KBM-7 (cell line): Measurements from ENCODE around the gene DIS3L2.
"Not testable (repeated sequence)": the region's sequence is repeated elsewhere in the genome, so short reads cannot be mapped to it uniquely, and the experiment has no call there.

Experiments used
- DNase-seq: peaks from one replicate; pipeline ENCODE4 v3.0.0-alpha.2; 2015
- in situ Hi-C: fragments of 300-500 bp; cut with MboI; formaldehyde crosslinking; loops from 2 replicates; pipeline ENCODE4 v1.14.3; 2020; ENCODE audit warnings: low sequenced_read_pairs, low pct_unique_long_range_greater_than_20kb, mixed read lengths

Gene DIS3L2

DNA sequence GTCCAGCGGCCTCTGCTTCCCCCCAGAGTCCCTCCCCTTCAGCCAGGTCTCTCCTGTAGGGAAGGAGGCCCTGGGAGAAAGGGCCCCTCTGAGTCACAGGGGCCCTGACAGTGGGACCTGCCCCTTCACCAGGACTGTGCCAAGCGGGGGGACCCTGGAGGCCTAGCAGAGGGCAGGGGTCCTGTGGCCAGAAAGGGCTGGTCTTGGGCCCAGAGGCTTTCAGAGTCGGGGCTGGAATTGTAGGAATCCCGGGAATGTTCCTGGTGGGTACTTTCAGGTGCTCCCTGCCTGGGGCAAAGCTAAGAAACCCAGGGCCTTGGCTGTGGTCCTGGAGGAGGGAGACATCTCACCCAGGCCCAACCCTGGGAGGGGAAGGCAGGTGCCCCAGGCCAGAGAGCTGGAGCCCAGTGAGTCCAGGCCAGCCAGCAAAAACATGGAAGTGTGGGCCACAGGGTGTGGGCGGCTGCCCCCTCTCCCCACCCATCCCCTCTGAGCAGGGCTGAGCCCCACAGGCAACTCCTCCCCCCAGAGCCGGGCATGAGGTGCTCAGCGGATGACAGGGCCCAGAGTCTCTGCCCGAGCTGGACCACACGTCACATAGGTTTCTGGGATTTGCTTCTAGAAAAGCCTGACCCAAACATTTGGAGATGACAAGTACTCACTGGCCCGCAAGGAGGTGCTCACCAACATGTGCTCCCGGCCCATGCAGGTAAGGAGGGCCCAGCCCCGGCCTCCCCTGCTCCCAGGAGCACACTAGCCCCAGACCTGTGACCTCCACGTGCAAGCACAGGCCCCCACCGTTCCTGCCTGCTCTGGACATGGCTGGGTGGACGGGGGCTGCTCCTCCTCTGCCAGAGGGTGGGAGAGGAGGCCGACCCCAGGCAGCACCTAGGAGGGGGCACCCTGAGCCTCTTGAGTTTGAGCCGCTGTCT is 368.8 kb downstream of the DIS3L2 start:
- DNase-seq: no peak

DNA sequence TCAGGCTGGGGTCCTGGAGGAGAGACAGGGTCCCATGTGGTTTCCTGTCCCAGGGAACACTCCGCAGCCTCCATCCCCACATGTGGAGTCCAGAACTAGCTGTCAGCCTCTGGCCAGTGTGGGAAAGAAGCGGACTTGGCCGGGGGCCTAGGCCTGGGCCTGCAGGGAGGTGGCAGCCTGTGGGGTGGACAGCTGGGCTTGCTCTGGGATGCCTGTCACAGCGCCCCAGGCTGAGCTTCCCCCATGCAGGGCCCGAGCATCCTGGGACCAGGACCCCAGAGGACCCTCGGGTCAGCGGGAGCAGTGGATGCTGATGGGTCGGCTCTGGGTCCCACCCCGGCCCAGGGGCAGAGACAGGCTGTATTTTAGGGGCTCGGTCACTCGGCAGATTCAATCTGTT is 369.5 kb downstream of the DIS3L2 start:
- DNase-seq, in situ Hi-C loops: not testable (repeated sequence)

More for the DNA sequence above, 368.8 kb downstream of the DIS3L2 start:
- in situ Hi-C loops: no loop called here

DNA sequence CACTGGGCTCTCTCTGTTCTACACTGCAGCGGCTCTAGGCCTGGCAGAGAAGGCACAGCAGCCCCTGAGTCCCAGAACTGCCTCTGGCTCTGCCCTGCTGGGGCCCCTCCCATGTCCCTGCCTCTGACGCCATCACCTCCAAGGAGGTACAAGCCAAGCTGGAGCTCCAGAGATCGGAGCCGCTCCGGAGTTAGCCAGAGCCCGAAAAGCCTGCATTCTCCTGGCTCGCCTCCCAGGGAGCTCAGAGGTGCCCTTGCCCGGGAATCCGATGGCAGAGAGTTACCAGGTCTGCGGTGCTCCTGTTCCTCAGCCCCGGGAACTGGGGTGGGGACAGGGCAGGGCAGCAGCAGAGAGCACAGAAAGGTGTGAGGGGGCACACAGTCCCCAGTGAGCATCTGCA is 370.1 kb downstream of the DIS3L2 start:
- in situ Hi-C loops, DNase-seq: not testable (repeated sequence)

DNA sequence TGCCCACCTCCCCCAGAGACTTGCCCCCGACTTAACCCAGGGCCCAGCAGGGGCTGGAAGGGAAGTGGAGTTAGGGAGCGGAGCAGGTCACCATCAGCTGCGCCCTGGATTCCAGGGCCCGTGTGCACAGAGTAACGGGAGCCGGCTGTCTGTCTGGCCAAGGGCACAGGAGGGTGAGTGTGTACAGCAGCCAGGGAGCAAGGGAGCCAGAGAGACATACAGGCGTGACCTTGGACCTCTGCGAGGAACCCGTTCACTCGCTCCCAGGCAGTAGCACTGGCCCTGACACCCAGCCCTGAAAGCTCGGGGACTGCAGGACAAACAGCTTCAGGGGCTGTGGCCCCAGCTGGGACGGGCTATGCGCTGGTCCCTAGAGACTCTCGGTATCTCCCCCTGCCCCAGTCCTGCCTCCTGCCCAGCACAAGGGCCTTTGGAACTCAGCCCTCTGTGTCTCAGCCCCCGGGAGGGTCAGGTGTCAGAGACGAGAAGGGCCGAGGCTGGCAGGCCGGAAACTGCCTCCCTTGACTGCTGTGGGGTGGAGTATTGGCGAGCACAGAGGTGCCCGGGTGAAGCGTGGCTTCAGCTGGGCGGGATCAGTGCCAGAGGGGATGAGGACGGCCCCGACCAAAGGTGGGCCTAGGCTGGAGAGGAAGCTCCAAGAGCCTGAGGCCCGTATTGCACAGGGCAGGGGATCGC is 370.9 kb downstream of the DIS3L2 start:
- in situ Hi-C loops, DNase-seq: not testable (repeated sequence)

DNA sequence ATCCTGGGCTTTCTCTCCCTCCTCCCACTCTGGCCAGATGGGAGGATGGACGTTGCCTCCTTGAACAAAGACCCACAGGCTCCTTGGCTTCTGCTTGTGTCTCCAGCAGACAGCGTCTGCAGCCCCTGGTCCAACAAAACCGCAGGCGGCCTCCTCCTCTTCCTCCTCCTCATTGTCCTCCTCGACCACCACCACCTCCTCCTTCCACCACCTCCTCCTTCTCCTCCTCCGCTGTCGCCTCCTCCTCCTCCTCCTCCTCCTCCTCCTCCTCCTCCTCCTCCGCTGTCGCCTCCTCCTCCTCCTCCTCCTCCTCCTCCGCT is 371.4 kb downstream of the DIS3L2 start:
- in situ Hi-C loops: no loop called here
- DNase-seq: no peak

DNA sequence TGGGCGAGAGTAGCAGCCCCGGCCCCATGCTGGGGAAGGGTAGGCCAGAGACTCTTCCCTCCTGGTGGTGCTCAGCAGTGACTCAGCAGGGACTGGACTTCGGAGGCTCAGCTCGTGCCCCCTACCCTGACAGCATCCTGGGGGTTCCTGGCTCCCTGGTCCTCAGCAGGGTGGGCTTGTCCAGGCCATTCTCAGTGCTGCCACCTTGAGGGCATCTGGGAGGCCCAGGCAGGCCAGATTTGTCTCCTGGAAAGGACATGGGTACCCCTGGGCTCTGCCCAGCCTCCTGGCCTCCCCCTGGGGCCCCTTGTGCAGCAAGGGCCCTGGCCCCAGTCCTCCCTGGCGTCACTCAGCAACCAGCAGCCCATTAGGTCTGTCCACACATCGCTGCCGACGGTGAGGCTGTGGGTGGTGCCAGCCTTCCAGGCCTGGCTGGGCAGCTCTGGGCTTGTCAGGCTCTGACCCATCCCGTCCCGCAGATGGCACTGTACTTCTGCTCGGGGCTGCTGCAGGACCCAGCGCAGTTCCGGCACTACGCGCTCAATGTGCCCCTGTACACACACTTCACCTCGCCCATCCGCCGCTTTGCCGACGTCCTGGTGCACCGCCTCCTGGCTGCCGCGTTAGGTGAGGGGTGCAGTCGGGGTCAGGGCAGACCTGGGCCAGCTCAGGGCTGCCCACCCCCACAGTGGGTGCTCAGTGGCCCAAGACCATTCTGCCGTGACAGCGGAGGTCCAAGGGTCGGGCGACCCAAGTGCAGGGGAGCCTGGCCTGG is 372.0 kb downstream of the DIS3L2 start:
- in situ Hi-C loops: no loop called here
- no peak for DNase-seq

DNA sequence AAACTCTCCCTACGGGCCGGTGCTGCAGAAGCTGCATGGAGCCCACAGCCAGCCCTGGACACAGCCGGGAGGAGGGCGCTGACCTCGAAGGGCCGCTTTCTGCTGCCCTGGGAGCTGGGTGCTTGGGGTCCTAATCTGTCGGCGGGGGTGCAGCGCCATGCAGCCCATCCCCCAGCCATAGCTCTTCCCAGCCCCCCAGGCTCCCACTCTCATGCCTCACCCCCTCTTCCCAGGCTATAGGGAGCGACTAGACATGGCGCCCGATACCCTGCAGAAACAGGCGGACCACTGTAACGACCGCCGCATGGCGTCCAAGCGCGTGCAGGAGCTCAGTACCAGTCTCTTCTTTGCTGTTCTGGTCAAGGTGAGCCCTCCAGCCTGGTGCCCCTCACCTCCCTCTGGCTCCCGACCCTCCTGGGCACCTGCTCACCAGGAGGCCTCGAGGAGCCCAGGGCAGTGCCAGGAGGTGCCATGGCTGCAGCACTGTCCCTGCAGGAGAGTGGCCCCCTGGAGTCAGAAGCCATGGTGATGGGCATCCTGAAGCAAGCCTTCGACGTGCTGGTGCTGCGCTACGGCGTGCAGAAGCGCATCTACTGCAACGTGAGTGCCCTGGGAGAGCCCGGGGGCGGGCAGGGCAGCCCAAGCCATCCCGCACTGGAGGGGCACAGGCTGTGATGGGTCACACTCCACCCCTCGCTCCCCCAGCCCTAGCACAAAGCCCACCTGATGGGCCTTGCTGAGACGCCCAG is 372.8 kb downstream of the DIS3L2 start:
- DNase-seq, in situ Hi-C loops: not testable (repeated sequence)

DNA sequence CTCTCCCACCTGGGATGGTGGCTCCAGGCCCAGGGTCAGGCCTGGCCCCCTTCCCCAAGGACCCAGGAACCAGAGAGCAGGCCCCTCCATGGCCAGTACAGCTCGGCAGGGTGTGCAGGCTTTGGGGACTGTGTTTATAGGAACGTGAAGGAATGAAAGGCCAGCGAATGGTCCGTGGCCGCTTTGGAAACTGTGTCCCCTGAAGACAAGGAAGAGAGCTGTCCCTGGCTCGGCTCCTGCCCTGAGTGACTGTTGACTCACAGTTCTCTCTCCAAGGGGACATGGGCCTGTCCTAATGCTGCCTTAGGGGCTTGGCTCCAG is 373.3 kb downstream of the DIS3L2 start:
- DNase-seq, in situ Hi-C loops: not testable (repeated sequence)

DNA sequence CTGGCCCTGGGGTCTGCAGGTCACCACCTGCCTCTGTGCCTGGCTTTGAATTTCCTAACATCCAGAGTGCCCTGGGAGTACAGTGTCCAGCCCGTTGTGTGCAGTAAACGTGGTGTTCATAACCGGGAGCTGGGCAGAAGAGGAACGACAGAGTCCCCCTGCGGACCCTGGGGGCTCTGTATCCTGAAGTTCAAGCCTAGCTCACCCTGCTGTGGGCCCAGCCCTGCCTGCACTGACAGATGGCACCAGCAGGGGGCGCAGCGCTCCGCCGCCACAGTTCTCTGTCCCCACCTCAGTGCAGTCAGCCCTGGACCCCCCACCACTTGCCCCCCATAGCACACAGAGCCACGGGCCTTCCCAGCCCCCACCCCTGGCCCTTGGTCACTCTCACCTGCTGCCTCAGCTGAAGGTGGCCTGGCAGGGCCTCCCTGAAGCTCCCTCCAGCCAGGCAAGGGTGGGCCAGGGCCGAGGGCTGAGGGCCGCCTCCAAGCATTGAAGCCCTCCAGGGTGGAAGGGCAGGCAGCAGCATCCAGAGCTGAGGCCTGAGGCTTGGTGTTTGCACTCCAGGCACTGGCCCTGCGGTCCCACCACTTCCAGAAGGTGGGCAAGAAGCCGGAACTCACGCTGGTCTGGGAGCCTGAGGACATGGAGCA is 373.8 kb downstream of the DIS3L2 start:
- DNase-seq, in situ Hi-C loops: not testable (repeated sequence)

DNA sequence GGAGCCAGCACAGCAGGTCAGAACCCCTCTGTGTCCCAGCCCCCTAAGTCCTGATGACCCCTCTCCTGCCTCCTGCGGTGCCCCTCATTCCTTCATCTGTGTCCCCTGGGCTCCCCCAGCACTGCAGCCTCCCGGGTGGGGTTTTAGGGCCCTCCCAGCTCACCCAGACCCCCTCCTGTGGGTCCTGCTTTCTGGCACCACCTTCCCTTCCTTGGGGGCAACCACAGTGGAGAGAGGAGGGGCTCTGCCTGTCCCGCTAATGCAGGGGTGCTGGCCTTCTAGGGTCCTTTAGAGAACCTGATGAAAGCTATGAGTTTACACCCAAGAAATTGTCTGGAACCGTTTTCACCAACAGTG is 374.3 kb downstream of the DIS3L2 start:
- in situ Hi-C loops: no loop called here
- DNase-seq: no peak

DNA sequence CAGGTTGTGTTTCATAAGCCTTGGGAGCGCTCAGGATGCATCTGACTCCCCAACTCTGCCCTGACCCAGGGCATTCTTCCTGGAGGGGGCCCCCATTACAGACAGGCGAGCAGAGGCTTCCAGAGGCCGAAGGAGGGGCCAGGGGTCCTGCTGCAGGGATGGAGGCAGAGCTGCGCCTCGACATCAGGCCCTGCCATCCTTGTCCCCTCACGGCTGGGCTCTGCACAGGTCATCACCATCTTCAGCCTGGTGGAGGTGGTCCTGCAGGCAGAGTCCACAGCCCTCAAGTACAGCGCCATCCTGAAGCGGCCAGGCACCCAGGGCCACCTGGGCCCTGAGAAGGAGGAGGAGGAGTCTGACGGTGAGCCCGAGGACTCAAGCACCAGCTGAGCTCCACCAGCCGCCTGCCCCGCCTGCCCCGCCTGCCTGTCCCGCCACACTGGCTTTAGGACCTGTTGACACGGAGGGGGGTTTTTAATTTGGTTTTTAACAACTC is 374.8 kb downstream of the DIS3L2 start:
- DNase-seq: no peak
- in situ Hi-C loops: no loop called here

DNA sequence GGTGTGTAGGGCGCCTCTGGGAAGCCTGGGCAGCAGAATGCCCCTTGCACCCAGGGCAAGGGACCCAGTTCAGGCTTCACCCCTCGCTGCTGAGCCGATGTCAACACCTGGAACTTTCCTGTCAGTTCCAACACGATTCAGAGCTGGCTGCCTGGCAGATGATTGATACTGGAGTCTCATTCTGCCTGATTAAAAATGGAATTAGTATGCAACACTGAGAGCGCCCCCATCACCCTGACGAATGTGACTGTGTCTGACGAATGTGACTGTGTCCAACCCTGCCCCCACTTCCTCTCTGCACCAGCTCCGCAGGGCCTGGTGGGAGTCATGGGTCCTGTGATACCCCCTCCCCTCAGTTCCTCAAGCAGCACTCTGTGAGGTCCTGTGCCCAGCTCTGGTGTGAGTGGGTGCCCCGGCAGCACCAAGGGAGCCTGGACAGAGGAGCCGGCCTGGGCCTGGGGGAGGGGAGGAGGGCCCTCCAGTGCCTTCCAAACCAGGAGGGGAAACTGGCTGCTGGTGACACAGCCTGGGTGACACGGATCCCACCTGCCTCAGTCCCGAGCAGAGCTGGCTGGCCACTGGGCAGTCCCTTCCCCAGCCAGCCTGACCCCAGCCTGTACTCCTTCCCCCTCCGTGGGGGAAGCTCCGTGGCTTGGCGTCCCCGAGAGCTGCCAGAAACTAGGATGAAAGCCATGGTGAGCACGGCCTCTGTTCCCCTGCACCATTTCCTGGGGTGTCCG is 375.6 kb downstream of the DIS3L2 start:
- in situ Hi-C loops: no loop called here
- DNase-seq: no peak

DNA sequence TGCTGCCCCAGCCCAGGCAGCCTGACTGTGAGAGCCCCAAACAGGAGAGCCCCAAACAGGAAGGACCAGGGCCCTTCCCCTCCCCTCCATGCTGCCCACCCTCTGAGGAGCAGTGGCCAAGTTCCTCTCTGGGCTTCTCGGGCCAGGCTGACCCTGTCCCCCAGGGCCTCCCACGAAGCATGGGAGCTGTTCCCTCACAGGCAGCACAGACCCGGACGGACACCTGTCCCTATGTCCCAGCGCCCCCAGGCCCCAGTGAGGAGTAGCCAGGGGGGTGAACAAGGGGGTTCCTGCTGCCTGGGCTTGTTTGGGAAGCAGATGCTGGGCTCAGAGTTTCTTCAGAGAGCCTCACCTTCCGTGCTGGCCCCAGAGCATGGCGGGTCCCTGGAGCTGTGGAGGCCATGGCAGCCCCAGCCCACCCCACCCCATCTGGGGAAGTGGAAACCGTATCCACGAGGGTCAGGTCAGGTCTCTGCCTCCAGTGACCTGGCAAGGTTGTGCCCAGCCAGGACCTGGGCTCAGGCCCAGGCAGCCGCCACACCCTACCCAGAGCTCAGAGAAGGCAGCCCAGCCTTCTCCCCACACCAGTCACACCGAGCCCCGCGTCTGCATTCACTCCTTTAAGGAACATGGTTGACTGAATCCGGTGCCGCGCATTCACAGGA is 376.7 kb downstream of the DIS3L2 start:
- in situ Hi-C loops, DNase-seq: not testable (repeated sequence)

DNA sequence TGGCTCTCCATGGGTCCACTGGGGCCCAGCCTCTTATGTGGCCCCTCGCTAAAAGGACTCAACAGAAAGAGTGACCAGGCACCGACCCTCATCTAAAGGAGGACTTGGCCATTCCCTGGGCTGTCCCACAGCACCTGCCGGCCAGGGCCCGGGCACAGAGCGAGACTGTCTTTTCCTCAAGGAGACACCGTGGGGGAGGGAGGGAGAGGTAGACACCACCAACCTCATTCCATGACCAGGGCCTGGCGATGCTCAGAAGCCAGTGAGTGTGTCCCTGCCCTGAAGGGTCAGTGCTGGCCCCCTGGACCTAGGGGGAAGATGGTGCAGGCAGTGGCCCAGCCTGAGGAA is 377.2 kb downstream of the DIS3L2 start:
- in situ Hi-C loops: no loop called here

DNA sequence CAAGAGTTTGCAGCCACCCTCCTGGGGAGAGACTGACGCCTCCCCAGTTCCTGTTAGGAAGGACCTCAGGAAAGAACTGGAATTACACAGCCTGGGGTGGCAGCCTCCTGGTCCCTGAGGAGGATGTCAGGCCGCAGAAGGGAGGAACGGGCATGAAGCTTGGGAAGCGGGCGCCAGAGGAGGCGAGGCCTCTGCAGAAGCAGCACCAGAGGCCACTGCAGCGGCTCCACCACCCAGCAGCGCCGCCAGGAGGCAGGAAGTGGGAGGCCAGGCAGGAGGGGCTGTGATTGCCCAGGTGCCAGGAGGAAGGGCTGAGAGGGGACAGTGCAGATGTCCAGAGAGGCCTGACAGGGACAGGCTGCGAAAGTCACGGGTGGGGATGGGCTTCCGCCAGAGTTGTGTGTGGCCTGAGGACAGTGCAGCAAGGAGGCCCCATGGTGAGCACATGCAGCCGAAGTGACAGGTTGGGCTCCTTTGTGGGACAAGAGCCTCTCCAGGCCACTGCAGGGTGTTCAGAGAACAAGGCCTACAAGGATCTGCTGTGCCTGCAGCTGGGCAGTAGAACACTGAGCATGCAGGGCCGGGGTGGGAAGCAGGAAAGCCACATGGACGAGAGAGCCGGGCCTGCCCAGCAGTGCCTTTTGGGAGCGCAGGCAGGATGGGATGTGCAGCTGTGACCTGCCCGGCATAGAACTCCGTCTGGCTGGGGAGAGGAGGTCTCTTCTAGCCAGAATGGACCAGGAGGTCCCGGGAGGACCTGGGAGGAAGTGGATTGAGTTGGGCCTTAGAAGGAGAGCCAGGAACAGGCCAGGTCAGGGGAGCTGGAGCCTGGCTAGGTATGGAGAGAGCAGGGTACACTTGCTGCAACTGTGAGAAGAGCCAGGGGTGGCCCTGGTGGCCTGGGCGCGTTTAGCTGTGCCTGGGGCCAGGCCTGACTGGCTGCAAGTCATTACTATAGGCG is 377.9 kb downstream of the DIS3L2 start:
- DNase-seq: no peak
- in situ Hi-C loops: no loop called here

More for the DNA sequence above, 377.2 kb downstream of the DIS3L2 start:
- no peak for DNase-seq

DNA sequence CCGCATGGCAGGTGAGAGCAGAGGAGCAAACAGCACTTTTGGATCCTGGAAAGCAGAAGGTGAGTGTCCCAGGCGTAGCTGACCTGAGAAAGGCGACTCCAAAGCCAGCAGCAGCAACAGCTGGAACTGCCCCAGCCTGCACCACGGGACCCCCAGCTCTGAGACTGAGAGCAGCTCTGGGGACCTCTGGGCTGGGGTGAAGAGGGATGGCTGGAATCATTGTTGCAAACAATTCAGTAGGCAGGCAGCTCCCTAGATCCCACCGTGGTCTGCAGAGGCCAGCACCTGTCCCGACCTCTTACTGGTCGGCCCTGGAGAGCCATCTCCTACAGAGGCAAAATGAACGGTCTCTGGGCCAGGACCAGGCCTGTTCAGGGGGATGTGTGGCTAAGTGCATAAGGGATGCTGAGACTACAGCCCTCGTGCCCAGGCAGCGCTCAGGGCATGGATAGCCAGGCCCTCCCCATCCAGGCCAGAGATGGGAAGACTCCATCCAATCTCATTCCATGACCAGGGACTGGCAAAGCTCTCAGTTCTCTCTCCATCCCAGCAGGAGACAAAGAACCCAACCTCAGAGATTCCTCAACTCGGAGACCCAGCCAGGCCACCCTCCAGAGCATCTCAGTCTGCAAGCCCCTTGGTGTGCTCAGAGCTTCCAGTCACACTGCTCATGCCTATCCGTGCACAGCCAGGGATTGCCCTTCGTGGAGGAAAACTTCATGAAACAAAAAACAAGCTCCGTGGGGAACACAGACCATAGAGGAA is 378.8 kb downstream of the DIS3L2 start:
- in situ Hi-C loops: no loop called here
- no peak for DNase-seq
